Left lung (tissue), 10 donors: ENCODE measurements around the gene ARAP1. TPM values are rescaled to one million over a fixed set of nuclear protein-coding genes. Genes with fewer than 3 reads are reported as not detected.

Experiments used
- ATAC-seq: fragments of 200-7000 bp; cut with Tn5 transposase; one replicate; pipeline ENCODE4 v1.9.1; 2020; ENCODE audit warnings: moderate library complexity
- DNase-seq, 4 donors: peaks; one replicate each; pipeline ENCODE4 v3.0.0-alpha.2; 2013 to 2020
- H3K27ac ChIP-seq, 2 donors: fragments of 200-600 bp; sonication (generic) in 1 of 2; one replicate each; pipeline versions ENCODE4 v1.5.0 to v1.8.0; 2020 to 2021
- H3K27me3 ChIP-seq, 2 donors: fragments of 200-600 bp; sonication (generic) in 1 of 2; one replicate each; pipeline versions ENCODE4 v1.5.0 to v1.8.0; 2020 to 2021
- H3K36me3 ChIP-seq, 2 donors: fragments of 200-600 bp; sonication (generic) in 1 of 2; one replicate each; pipeline versions ENCODE4 v1.5.0 to v1.8.0; 2020 to 2021
- H3K4me1 ChIP-seq, 2 donors: fragments of 200-600 bp; one replicate each; pipeline ENCODE4 v1.8.0; 2021
- H3K4me3 ChIP-seq, 2 donors: fragments of 200-600 bp; sonication (generic) in 1 of 2; one replicate each; pipeline versions ENCODE4 v1.5.0 to v1.8.0; 2020 to 2021; ENCODE audit warnings: mild to moderate bottlenecking in 1 of 2
- H3K9me3 ChIP-seq, 2 donors: fragments of 200-600 bp; sonication (generic) in 1 of 2; one replicate each; pipeline versions ENCODE4 v1.5.0 to v1.8.0; 2020 to 2021
- CTCF ChIP-seq, 2 donors: fragments of 200-600 bp; sonication (generic) in 1 of 2; IDR thresholded peaks; one replicate each; pipeline versions ENCODE4 v1.5.0 to v1.8.0; 2021; ENCODE audit warnings: antibody characterized with exemption in 2 of 2
- intact Hi-C, 2 donors: fragments of 100-400 bp; cut with DNase I; formaldehyde crosslinking; loops; one replicate each; pipeline versions ENCODE4 v1.11.2 to v1.14.2; 2022
- polyA plus RNA-seq, 6 donors: library from polyadenylated mRNA; unstranded; fragments of 120-200 nt; gene quantifications; one replicate each; pipeline ENCODE4 v1.2.1, GENCODE V29; 2013; ENCODE audit not compliant: insufficient read length in 6 of 6
- total RNA-seq, 2 donors: library from RNA; stranded (reverse); fragmentation: NEBNext Ultra II Directional; extraction: Animal tissue kit (Norgen Biotek cat#: 25700); gene quantifications; one replicate each; pipeline ENCODE4 v1.2.1, GENCODE V29; 2021
- donor health status: DM: no; HTN: yes; CAD: no.
- donor health status: DM: no; HTN: no; CAD: no.

ARAP1 gene
- total and polyA plus RNA-seq, 8 donors = 80.0 to 222 (median 97.7) TPM

GRCh38 chr11:72783144-72783905 lies 31.1 kb upstream of the ARAP1 start:
- intact Hi-C loops = no loop called here
- DNase-seq (no peak), ATAC-seq (no peak)
- H3K4me1 ChIP-seq = peaks cover 17 to 56% of the 10 kb centered on the region in 2 donors
- H3K27ac ChIP-seq = no peak overlapping the region
- TF ChIP-seq CTCF (IDR thresholded peaks at IDR 0.05) = no peak
- H3K9me3 ChIP-seq = no peaks in the 10 kb centered on the region
- H3K4me3 ChIP-seq = no peak overlapping the region
- H3K27me3 ChIP-seq = peaks cover 0 to 14% of the 10 kb centered on the region in 2 donors
- H3K36me3 ChIP-seq = no peaks in the 10 kb centered on the region

- TF ChIP-seq CTCF (IDR thresholded peaks at IDR 0.05) = no peak
- DNase-seq (peak in 1 of 4 donors; percentile 44), ATAC-seq (peak; percentile 14)
- peaks cover 14 to 56% of the 10 kb centered on the region in 2 donors for H3K4me1 ChIP-seq
- H3K27me3 ChIP-seq = peaks cover 0 to 14% of the 10 kb centered on the region in 2 donors
- intact Hi-C loops = no loop called here
- no peaks in the 10 kb centered on the region for H3K9me3 ChIP-seq
- H3K27ac ChIP-seq = no peak overlapping the region
- no peaks in the 10 kb centered on the region for H3K36me3 ChIP-seq
- H3K4me3 ChIP-seq = peak overlapping the region in 1 of 2 donors; percentile 53
Observed at GRCh38 chr11:72782081-72782920, 30.1 kb upstream of the ARAP1 start.

GRCh38 chr11:72781313-72782080 lies 29.3 kb upstream of the ARAP1 start:
- Histone ChIP-seq H3K9me3 (no peaks in the 10 kb centered on the region), H3K4me1 (peaks cover 8 to 56% of the 10 kb centered on the region in 2 donors), H3K36me3 (no peaks in the 10 kb centered on the region), H3K27me3 (peaks cover 0 to 14% of the 10 kb centered on the region in 2 donors), H3K4me3 (peak overlapping the region; percentile 50 to 53), H3K27ac (peak overlapping the region in 1 of 2 donors; percentile 48)
- no peak for TF ChIP-seq CTCF (IDR thresholded peaks at IDR 0.05)
- DNase-seq (peak in 2 of 4 donors; percentile 44 to 88), ATAC-seq (peak; percentile 40)
- intact Hi-C loops = no loop called here

- Histone ChIP-seq H3K9me3 (no peaks in the 10 kb centered on the region), H3K27me3 (peaks cover 0 to 14% of the 10 kb centered on the region in 2 donors), H3K36me3 (no peaks in the 10 kb centered on the region), H3K27ac (peak overlapping the region in 1 of 2 donors; percentile 48), H3K4me1 (peaks cover 4 to 58% of the 10 kb centered on the region in 2 donors), H3K4me3 (peak overlapping the region; percentile 50 to 53)
- intact Hi-C loops = no loop called here
- DNase-seq = peak in 2 of 4 donors; percentile 73 to 87
- no peak for TF ChIP-seq CTCF (IDR thresholded peaks at IDR 0.05)
- peak; percentile 16 for ATAC-seq
Observed at GRCh38 chr11:72781063-72781312, 28.8 kb upstream of the ARAP1 start.
